Prostate gland (tissue), 2 donors: Measurements from ENCODE around the gene MPI. TPM values are rescaled to one million over a fixed set of nuclear protein-coding genes. Genes with fewer than 3 reads are reported as not detected.

Source experiments
- DNase-seq: peaks from one replicate; pipeline ENCODE4 v3.0.0-alpha.2; 2019; ENCODE audit warnings: low spot score
- H3K27ac ChIP-seq, 2 donors: fragments of 200-600 bp; sonication (generic); 2 replicates each; pipeline ENCODE4 v1.5.1; 2017 to 2019
- H3K27me3 ChIP-seq: fragments of 200-600 bp; sonication (generic); replicated peaks from 2 replicates; pipeline ENCODE4 v1.5.1; 2019; ENCODE audit not compliant: insufficient read depth
- H3K36me3 ChIP-seq, 2 donors: fragments of 200-600 bp; sonication (generic); 1 replicate in 1 of 2; 2 replicates in 1 of 2; pipeline versions ENCODE4 v1.5.1 to v1.8.1; 2017 to 2019
- H3K4me1 ChIP-seq: fragments of 200-600 bp; sonication (generic); replicated peaks from 2 replicates; pipeline ENCODE4 v1.5.1; 2019
- H3K4me3 ChIP-seq, 2 donors: fragments of 200-600 bp; sonication (generic); 2 replicates each; pipeline ENCODE4 v1.5.1; 2017 to 2019
- H3K9me3 ChIP-seq: fragments of 200-600 bp; sonication (generic); 2 replicates; pipeline ENCODE4 v1.5.1; 2017
- CTCF ChIP-seq, 4 experiments: fragments of 200-600 bp in 2 of 4; fragments of 450-650 bp in 2 of 4; sonication (generic) in 2 of 4; IDR thresholded peaks; 1 replicate in 3 of 4; 2 replicates in 1 of 4; pipeline ENCODE4 v1.5.1; 2016 to 2019; ENCODE audit warnings: antibody characterized with exemption in 4 of 4, mild to moderate bottlenecking in 2 of 4, moderate library complexity in 2 of 4
- POLR2A ChIP-seq: fragments of 450-650 bp; IDR thresholded peaks from one replicate; pipeline ENCODE4 v1.6.1; 2016; ENCODE audit warnings: antibody characterized with exemption, mild to moderate bottlenecking
- POLR2AphosphoS5 ChIP-seq: sonication (generic); formaldehyde crosslinking; IDR thresholded peaks from one replicate; pipeline ENCODE4 v1.6.1; 2017; ENCODE audit warnings: antibody characterized with exemption
- WGBS: methylation state at CpG from one replicate; pipeline ENCODE4 v1.1.5; 2018; 5-methylcytosine and 5-hydroxymethylcytosine counted together
- intact Hi-C: fragments of 100-400 bp; cut with DNase I; formaldehyde crosslinking; loops from one replicate; pipeline ENCODE4 v1.14.2; 2022
- total RNA-seq, 2 donors: library from RNA; depleted of rRNA; stranded (reverse); fragments of >200 nt; gene quantifications; one replicate each; pipeline ENCODE4 v1.1.0, GENCODE V29; 2016

The MPI gene
- total RNA-seq, 2 donors from 2014 or later, result 48.5 to 91.4 TPM

GRCh38 chr15:74863239-74864056, 26.4 kb upstream of the MPI start:
- WGBS, result 83% methylated on average over 11 of the region's 11 CpGs
- peaks cover 8% of the 10 kb centered on the region for H3K4me1 ChIP-seq
- no peaks in the 10 kb centered on the region for H3K36me3 ChIP-seq
- no peak for TF ChIP-seq POLR2A
- TF ChIP-seq CTCF (IDR thresholded peaks at IDR 0.05), result no peak
- TF ChIP-seq POLR2AphosphoS5, result no peak
- no peak for DNase-seq
- H3K9me3 ChIP-seq, result no peaks in the 10 kb centered on the region
- no peak overlapping the region for H3K4me3 ChIP-seq
- H3K27me3 ChIP-seq, result no peaks in the 10 kb centered on the region
- H3K27ac ChIP-seq, result no peak overlapping the region
- intact Hi-C loops, result no loop called here

GRCh38 chr15:74864296-74864695, 25.5 kb upstream of the MPI start:
- 92% methylated on average over 6 of the region's 6 CpGs for WGBS
- H3K4me1 ChIP-seq, result peaks cover 14% of the 10 kb centered on the region
- no peaks in the 10 kb centered on the region for H3K9me3 ChIP-seq
- no peak overlapping the region for H3K4me3 ChIP-seq
- H3K36me3 ChIP-seq, result no peaks in the 10 kb centered on the region
- no peaks in the 10 kb centered on the region for H3K27me3 ChIP-seq
- intact Hi-C loops, result no loop called here
- no peak overlapping the region for H3K27ac ChIP-seq
- TF ChIP-seq POLR2A (no peak), CTCF (IDR thresholded peaks at IDR 0.05) (no peak)
- no peak for DNase-seq

- H3K9me3 ChIP-seq, result no peaks in the 10 kb centered on the region
- DNase-seq, result no peak
- 69% methylated on average over 2 of the region's 2 CpGs for WGBS
- no peaks in the 10 kb centered on the region for H3K36me3 ChIP-seq
- H3K27me3 ChIP-seq, result no peaks in the 10 kb centered on the region
- no peak for TF ChIP-seq POLR2AphosphoS5
- TF ChIP-seq POLR2A, result no peak
- TF ChIP-seq CTCF (IDR thresholded peaks at IDR 0.05), result no peak
- no peak overlapping the region for H3K4me3 ChIP-seq
- intact Hi-C loops, result no loop called here
- H3K27ac ChIP-seq, result no peak overlapping the region
- peaks cover 23% of the 10 kb centered on the region for H3K4me1 ChIP-seq
Observed at GRCh38 chr15:74865316-74865715, 24.5 kb upstream of the MPI start.

- no peak for DNase-seq
- Histone ChIP-seq H3K27me3 (no peaks in the 10 kb centered on the region), H3K4me3 (no peak overlapping the region), H3K27ac (no peak overlapping the region), H3K4me1 (peaks cover 23% of the 10 kb centered on the region), H3K9me3 (no peaks in the 10 kb centered on the region), H3K36me3 (no peaks in the 10 kb centered on the region)
- TF ChIP-seq POLR2AphosphoS5, result no peak
- no peak for TF ChIP-seq CTCF (IDR thresholded peaks at IDR 0.05)
- TF ChIP-seq POLR2A, result no peak
- intact Hi-C loops, result no loop called here
- WGBS, result 71% methylated on average over 6 of the region's 6 CpGs
Observed at GRCh38 chr15:74866090-74866489, 23.8 kb upstream of the MPI start.

GRCh38 chr15:74867466-74868038, 22.3 kb upstream of the MPI start:
- 61% methylated on average over 1 of the region's 1 CpG for WGBS
- no peaks in the 10 kb centered on the region for H3K9me3 ChIP-seq
- H3K27me3 ChIP-seq, result no peaks in the 10 kb centered on the region
- no peak overlapping the region for H3K4me3 ChIP-seq
- no peak overlapping the region for H3K27ac ChIP-seq
- intact Hi-C loops, result no loop called here
- TF ChIP-seq POLR2AphosphoS5, result no peak
- no peak for TF ChIP-seq POLR2A
- no peak for TF ChIP-seq CTCF (IDR thresholded peaks at IDR 0.05)
- peaks cover 23% of the 10 kb centered on the region for H3K4me1 ChIP-seq
- DNase-seq, result no peak
- H3K36me3 ChIP-seq, result no peaks in the 10 kb centered on the region
